Activated gamma-delta T cell (primary cell): ENCODE data around the gene ERC2.

Experiments
- DNase-seq: peaks from one replicate; lab custom pipeline; 2025; lab: John Stamatoyannopoulos, UW

Gene ERC2

GRCh38 chr3:56189536-56189935 is 278.7 kb downstream of the ERC2 start:
- no peak for DNase-seq

GRCh38 chr3:56188201-56188600 is 280.1 kb downstream of the ERC2 start:
- no peak for DNase-seq

DNA sequence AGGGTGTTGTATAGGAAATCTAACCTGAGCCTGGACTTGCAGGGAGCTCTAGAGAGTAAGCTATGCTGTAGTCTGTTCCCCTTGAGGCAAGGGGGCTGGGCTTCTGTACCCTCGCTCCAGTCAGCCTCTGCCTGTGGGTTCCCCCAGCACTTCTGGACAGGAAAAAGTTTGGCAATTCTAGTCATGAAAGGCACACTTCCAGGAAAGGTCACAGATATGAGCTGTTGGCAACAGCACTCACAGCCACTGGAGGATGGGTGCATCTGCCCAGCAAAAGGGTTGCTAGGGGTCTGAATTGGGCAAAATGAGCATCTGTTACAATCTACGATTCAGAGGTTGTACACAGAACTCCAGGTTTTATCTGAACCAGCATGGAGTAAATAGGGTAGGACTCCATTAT is 281.2 kb downstream of the ERC2 start:
- DNase-seq, result no peak

DNA sequence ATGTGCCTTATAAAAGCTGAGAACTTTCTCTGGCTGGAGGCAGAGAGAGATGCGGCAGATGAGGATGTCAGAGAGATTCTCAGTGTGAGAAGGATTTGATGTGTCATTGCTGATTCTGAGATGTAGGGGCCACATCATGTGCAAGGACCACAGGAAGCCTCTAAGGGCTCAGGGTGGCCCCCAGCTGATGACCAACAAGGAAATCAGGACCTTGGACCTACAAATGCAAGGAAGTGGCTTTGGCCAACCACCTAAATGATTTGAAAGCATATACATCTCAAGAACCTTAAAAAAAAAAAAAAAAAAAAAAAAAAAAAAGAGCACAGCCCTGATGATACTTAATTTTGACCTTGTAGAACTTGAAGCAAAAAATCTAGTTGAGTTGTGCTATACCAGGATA is 282.4 kb downstream of the ERC2 start:
- no peak for DNase-seq

DNA sequence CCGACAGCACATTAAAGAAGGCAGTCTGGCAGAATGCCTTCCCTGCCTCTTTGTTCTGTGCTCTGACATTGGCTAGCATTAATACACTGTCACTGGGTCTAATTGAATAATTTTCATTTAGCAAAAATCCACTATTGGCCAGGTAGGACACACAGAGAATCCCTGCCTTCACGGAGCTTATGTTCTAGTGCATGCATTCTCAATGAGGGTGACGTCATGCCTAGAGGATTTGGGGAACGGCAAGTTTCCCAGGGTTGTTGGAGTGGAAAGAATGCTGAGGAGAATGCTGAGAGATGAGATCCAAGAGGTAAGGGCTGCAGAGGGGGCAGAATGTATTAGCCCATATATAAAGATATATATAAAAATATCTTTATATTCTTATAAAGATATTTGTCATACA is 284.7 kb downstream of the ERC2 start:
- DNase-seq, result no peak

DNA sequence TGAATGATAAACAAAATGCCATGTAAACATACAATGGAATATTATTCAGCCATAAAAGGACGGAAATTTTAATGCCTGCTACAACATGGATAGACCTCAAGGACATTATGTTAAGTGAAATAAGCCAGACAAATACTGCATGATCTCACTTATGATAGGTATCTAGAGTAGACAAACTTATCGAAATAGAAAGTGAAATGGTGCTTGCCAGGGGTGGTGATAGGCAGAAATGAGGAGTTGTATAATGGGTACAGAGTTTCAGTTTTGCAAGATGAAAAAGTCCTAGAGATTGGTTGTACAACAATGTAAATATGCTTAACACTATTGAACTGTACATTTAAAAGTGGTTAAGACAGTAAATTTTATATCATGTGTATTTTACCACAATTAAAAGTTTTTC is 287.8 kb downstream of the ERC2 start:
- no peak for DNase-seq

DNA sequence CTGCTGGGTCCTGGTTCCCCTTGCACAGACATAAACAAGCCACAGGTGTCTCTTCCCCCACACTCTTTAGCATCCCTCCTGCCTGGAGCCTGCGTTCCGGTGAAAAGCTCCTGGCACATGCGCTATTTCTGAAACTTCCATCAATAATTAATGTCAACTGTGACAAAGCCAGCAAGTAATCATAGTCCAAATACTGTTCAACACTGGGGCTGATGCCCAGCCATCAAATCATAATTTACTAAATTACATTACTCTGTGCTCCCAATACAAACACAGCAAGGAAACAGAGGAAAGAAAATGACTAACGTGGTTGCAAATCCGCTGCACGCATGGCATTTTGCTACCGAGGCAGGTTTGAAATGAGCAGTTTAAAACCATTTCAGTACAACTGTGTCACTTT is 294.7 kb downstream of the ERC2 start:
- DNase-seq, result no peak

DNA sequence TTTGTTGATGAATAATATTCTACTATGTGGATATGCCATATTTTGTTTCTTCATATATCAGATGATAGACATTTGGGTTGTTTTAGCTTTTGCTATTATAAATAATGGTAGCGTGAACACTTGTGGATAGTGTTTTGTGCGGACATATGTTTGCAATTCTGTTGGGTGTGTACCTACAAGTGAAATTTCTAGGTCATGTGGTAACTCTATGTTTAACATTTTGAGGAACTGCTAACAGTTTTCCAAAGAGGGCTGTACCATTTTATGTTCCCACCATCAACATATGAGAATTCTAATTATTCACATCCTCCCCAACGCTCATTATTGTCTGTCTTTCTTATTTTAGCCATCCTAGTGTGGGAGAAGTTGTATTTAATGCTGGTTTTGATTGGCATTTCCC is 303.8 kb downstream of the ERC2 start:
- no peak for DNase-seq

- DNase-seq, result no peak
Measured at GRCh38 chr3:56157693-56158362, 310.4 kb downstream of the ERC2 start.

- DNase-seq, result no peak
Measured at GRCh38 chr3:56154297-56154696, 314.0 kb downstream of the ERC2 start.

DNA sequence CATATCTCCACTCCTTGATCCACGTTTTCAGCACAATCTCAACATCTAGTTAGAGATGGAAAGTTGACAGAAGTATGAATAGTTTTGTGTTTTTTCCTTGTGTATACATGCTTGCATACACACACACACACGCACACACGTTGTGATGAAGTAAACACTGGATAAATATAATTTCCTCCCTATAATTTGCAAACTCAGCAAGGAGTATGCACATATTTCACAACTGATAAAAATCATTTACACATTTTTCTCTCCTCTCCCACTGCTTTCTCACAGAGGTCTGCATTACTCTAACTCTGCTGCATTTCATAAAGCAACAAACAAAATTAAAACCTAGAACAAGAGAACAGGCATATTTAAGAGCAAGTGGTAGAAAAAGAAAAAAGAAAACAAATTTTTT is 320.9 kb downstream of the ERC2 start:
- DNase-seq, result no peak

- no peak for DNase-seq
Measured at GRCh38 chr3:56145410-56145809, 322.9 kb downstream of the ERC2 start.

- no peak for DNase-seq
Measured at GRCh38 chr3:56144805-56145204, 323.5 kb downstream of the ERC2 start.

- DNase-seq, result no peak
Measured at GRCh38 chr3:56137415-56137814, 330.9 kb downstream of the ERC2 start.

DNA sequence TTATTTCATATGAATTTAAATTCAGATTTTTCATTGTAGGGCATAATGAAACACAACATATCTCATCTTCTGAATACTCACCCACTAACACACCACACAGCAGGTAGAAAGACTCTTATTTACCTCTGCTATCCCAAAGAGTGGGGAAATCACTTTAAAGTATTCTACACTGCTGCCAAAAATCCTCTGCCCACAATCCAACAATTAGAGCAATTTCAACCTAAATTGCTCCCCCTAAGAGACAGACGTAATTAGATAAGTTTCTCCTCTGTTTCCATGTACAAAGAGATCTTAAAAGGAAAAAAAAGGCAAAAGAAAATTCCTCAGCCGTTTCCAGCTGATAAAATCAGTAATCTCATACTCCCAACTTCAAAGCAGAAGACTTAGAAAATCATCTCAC is 331.8 kb downstream of the ERC2 start:
- no peak for DNase-seq

GRCh38 chr3:56135941-56136340 is 332.3 kb downstream of the ERC2 start:
- no peak for DNase-seq

GRCh38 chr3:56133423-56133822 is 334.8 kb downstream of the ERC2 start:
- DNase-seq, result no peak

DNA sequence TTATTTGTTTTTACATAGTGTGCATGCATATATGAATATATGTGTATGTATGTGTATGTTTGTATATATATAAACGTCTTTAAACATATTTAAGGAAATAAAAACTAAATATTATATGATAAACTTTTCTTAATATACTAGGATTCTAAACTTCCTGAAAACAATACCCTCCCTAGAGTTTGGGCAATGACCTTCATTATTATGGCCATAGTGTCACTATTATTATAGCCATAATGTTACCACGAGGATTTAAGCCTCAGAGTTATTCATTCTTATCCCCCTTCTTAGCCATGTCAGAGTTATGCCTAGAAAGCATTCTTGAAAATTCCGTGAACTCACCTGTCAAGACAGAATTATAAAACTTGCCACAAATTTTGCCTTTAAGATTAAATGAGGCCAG is 335.5 kb downstream of the ERC2 start:
- no peak for DNase-seq

- no peak for DNase-seq
Measured at GRCh38 chr3:56131974-56132590, 336.2 kb downstream of the ERC2 start.

DNA sequence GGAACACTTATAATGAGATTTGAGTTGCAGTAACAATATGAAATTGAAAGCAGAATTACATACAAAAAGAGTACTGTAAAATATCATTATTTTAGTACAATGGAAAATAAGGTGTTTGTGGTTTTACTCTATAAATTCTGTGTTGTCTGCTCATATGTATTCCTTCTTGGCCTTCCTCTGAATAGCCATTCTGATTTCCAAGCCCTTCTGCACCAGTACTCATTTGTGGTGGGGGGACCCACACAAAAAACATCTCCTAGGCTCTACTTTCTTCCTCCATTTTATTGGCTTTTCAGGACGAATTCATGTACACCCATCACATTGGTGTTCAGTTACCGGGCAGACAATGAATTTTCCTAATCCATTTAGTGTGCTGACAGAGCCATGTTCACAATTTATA is 338.2 kb downstream of the ERC2 start:
- DNase-seq, result no peak

DNA sequence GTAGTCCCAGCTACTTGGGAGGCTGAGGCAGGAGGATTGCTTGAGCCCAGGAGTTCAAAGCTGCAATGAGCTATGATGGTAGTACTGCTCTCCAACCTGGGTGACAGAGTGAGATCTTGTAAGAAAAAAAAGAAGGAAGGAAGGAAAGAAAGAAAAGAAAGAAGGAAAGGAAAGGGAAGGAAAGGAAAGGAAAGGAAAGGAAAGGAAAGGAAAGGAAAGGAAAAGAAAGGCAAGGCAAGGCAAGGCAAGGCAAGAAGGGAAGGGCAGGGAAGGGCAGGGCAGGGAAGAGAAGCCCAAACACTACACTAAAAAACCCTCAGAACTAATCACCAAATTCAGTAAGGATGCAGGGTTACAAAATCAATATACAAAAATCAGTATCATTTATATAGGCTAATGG is 341.6 kb downstream of the ERC2 start:
- DNase-seq, result no peak

GRCh38 chr3:56125358-56126005 is 342.8 kb downstream of the ERC2 start:
- no peak for DNase-seq

DNA sequence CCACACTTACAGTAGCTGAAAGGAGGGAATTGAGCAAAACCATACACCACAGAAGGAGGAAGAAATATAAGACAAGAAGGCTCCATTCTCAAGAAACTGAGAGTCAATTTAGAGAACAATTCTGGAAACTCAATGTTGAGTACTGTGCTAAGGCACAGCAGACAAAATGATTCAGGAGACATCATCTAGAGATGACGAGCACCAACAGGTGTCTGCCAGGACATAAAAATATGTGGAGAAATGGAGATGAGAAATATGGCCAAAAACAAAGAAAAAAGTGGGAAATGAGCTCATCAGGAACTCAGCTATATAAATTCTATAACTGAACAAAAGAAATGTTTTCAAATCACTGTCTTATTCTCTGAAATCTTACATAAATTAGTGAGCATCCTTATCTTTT is 343.7 kb downstream of the ERC2 start:
- DNase-seq, result no peak

DNA sequence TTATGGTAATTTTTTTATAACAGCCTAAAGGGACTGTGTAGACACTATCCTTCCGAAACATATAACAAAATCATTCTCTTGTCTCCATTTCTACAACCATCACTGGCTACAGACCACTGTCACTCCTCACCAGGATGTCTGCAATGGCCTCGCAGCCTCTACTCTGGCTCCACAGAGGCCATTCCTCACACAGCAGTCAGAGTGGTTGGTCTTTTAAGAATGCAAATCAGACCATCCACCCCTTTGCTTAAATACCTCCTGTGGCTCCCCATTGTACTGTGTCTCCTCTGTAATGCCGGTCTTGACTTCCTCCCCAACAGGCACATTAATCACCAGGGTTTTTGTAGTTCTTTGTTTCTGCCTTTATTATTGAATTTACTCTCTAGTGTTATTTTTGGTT is 344.8 kb downstream of the ERC2 start:
- DNase-seq, result no peak
